Measurements from ENCODE around the gene CACNA2D4.

The CACNA2D4 gene

DNA sequence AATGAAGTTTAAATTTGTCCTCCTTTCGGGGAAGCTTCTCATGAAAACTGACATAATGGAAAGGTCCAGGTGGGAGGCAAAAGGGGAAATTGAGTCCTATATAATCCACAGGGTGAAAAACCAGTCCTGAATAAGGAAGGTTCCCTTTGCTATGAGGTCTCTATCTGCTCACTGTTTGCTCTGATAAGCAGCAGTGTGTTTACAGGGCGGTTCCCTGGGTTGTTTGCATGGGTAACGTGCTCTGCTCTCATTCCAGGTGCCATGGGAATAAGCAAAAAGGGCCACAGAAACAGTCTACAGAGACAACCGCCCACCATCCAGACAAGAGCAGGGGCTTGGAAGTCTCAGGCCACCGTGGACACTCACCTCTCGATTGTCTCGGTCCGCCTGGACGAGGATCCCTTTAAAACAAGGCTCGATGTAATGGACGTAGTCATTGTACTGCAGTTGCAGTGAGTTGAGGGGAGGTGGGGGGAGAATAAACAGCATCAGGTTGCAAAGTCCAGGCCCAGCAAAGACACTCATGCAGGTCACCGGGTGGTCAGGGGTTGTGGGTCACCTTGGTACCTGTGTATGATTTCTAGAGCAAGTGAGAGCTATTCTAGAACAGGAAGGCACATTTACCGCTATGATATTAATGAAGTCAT lies 32.7 kb downstream of the CACNA2D4 start:
- no peak for DNase-seq (ENCODE audit: low spot score)

DNA sequence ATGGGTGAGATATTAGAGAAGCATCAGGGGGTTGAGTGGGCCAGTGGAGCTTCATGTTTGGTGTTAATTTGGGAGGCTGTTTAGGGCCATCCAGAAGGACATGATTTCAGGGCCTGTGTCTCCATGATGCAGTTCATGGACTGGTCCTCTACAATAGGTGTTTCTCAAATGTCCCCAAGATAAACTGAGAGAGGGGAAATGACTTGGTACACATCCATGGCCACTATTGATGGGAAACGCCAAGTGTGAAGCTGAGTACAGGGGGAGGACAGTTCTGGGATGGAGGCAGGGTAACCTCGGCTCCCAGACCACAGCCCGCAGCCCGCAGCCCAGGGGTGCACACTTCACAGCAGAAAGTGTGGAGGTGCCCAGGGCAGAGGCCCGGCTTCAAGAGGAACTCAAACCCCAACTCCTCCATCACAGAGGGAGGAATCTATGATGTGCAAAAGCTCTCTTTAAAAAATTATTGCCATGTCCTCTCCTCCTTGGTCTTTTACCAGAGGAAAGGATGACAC lies 33.3 kb downstream of the CACNA2D4 start:
- no peak for DNase-seq (ENCODE audit: low spot score)

DNA sequence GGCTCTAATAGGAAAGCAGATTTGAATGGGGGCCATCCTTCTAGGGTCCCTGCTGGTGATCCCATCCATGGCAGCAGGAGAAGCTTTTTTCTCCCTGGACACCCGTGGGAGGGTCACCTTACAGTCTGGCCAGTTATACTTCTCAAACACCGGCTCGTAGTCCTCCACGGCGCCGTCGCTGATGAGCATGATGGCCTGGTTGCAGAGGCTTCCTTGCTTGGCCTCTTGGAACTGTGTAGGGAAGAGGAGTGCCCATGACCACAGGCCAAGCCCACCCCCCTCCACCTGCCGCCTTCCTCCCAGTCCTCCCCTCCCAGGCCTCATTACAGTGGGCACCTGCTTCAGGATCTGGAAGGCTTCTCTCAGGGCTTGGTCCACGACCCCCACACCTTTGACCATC lies 33.8 kb downstream of the CACNA2D4 start:
- DNase-seq (ENCODE audit: low spot score): no peak

DNA sequence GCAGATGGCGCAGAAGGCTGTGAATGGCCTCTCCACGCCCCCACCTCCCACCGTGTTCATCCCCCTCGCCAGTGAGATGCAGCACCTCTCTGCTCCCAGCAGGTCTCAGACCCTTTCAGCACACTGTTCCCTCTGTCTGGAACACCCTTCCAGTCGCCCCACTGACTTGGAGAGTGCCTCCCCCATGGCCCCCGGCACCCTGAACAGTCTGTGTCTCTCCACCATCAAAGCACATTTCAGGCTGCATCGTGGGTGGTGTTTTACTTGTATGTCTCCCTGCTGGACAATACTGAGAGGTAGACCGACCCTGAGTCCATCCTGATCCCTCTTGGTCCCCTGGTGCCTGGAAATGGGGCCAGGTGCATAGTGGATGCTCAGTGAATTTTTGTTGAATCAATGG lies 34.9 kb downstream of the CACNA2D4 start:
- no peak for DNase-seq (ENCODE audit: low spot score)

DNA sequence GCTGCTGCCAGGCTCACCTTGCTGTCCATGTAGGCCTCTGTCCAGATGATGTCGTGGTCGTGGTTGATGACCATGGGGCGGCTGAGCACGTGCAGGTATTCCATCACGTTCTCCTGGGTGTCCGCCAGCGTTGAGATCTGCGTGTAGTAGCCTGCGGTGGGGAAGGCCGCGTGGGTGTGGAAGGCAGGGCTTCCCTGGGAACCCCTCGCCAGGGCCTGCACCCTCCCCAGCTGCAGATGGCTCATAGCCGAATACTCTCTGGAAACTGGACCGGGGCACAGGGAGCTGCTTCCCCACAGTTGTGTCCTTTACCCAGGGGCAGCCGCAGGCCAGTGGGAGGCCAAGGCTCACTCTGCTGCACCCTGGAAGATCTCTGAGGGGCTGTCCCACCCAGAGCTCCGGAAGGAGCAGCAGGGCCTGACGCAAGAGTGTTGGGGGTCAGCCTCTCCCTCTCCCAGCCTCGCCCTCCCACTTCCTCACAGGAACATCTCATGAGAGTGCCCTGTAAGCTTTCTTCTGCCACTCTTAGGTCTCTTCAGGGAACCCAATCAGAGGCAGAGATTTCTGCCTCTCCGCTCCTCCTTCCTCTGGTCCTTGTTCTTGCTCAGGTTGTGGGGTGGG lies 35.5 kb downstream of the CACNA2D4 start:
- DNase-seq (ENCODE audit: low spot score): no peak

DNA sequence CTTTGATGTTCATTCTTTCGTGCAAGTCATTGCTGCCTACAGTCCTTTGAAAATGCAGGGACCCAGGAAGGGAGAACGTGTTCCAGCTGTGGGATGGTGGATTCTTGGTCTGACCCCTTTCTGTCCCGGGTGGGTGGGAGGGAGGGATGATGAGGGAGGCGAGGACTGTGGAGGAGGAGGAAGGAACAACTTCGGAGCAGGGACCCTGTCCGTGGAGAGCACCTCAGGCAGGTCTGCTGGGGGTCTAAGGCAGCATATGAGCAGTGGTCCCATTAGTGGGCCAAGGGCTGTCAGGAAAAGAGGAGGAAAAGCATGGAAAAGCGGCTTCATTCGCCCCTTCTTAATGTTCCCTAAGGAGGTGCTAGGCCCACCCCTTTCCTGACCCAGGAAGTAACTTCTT lies 36.0 kb downstream of the CACNA2D4 start:
- no peak for DNase-seq (ENCODE audit: low spot score)

DNA sequence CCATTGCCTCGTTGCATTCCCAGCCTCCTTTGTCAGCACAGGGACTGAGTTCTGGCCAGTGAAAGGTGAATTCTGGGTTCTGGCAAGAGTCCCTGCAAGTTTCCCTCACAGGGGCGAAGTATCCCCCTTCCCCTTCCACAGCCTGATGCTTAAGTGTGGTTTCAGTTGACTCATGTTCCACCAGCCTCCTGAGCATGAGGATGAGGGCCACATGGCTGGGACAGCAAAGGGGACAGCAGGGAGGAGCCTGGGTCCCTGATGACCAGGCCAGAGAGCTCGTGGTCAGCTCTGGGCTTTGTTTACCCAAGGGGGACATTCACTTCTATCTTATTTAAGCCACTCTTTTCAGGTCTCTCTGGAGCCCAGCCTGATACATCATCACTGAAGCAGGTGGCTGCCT lies 36.5 kb downstream of the CACNA2D4 start:
- no peak for DNase-seq (ENCODE audit: low spot score)

DNA sequence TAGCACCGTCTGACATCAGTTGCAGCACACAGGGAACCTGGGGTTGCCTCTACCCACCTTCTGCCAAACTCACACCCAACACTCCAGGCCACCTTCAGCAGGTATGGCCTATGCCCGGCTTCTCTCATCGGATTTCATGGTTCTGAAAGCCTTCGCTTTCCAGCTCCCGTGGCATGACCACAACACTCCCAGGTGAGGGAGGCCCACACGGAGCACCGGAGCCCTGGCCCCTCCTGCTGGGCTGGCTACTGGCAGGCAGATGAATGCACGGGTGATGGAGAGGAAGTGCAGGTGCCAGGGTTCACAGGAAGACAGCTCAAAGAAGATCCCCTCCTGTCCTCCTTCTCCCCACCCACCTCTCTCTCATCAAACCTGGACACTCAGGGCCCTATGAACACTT lies 37.2 kb downstream of the CACNA2D4 start:
- DNase-seq (ENCODE audit: low spot score): no peak

DNA sequence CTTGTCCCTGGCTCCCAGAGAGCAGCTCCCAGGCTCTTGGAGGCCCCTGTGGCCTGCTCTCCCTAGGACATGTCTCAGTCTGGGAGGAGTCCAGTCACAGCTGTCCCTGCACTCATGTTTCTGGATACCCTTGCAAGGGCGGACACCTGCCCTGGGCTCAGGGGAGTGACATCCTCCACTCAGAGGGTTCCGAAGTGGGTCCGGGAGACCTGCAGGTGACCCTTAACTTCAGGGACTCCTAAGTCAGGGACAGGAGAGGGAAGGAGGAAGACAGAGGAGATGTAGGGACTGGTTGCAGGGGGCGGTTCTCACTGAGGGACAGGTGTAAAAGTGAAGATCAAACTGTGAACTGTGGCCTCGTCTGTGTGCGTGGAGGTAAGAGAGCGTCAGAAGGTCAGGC lies 37.6 kb downstream of the CACNA2D4 start:
- no peak for DNase-seq (ENCODE audit: low spot score)

DNA sequence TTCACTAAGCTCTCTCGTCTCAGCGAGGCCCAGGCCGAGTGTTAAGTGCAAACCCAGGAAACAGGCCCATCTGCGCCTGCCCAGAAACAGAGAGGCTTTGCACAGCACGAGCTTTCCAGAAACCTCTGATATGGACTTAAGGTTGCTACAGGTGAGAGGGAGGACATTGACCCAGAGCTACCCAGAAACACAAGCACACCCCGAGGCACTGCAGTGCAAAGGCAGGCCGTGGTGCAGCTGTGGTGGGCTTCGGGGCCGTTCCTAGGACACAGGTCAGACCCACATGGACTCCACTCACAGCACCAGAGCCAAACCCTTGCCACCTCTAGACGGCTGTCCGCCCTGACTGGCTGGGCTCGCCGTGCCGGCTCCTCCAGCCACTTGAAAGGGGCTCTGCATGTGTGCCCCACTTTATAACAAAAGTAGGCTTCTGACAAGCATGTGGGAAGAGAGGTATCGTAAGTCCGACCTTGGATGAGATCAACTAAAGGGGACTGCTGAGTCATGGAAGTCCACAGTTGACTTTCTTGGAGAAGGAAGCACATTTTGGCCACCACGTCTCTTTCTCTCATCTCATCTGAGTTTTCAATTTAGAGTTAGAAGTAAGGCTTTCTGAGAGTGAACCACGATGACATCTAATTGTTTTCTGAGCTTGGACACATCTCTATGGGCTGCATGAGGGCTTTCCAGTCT lies 38.2 kb downstream of the CACNA2D4 start:
- no peak for DNase-seq (ENCODE audit: low spot score)

DNA sequence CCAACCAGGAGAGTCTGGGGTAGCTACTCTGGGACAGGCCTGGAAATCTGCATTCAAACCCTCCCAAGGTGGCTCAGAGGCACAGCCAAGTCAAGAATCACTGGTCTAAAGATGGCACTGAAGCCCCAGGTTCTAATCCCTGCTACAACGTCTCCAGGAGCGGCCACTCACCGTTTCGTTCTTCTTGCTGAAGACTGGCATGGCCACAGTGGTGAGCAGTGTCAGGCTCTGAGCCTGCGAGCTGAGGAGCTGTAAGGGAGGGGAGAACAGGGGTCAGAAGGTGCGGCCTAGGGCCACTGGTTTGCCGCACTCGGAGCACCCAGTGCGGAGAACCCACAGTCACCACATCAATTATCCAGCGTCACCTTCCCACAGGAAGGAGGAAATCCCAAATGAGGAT lies 38.8 kb downstream of the CACNA2D4 start:
- no peak for DNase-seq (ENCODE audit: low spot score)

DNA sequence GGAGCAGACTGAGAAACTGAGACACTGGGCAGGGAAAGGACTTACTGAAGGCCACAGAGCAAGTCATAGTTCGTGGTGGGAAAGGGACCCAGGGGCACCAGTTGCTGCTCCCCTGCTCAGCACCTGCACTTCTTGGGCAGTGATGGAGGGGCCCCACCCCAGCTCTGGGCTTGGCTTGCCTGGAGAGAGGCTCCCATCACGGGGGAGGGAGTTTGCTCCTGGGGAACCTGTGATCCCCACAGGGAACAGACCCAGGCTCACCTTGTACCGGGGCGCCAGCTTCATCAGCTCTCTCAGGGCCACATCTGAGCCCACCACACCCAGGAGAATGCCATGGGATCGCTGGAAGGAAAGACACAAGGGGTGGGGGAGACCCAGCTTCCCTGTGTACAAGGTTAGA lies 39.8 kb downstream of the CACNA2D4 start:
- DNase-seq (ENCODE audit: low spot score): no peak

DNA sequence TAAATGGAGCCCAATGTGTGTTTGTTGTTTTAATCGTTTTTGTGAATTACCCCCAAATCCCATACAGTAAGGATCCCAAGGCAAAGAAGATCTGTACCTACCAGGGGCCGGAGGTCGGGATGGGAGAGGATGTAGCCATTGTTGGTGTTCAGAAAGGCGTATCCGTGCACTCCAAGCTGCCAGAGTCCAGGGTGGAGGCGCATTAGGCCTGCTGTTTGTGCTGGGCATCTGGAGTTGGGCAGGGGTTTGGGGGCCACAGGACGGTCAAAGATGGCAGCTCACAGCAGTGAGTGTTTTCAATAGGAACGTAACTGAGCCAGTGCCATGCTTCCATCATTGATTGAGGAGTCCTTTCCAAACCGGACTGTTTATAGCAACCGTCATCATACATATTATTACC lies 40.2 kb downstream of the CACNA2D4 start:
- DNase-seq (ENCODE audit: low spot score): no peak

DNA sequence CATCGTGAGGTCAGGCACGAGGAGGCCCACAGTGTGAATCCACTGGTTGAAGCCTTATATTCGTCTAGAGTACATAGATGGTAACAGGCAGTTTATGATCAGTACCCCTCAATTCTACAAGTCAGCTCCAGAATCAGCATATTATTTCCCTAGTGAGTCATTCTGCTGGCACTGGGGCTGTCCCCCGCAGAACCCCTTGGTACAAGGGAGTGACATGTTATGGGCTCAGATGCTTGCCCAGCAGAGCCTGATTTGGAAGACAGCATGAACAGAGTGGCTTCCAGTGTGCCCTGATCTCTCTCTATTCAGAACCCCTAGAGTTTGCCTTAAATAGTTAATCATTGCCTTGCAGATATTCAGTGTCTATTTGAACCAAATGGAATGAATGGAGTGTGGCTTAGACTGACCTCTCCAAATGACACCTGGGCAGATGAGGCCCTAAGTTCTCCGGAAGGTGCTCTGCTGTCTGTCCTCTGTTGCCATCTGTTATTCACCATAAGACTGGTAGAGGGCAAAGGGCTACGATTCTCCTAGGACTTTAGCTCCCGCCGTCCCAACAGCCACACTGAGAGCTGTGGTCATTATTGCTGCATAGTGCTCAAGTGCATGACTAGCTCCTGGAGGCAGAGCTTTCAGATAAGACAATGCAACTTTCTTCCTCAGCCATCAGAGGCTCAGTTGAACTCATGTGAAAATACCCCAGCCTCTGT lies 41.1 kb downstream of the CACNA2D4 start:
- no peak for DNase-seq (ENCODE audit: low spot score)

DNA sequence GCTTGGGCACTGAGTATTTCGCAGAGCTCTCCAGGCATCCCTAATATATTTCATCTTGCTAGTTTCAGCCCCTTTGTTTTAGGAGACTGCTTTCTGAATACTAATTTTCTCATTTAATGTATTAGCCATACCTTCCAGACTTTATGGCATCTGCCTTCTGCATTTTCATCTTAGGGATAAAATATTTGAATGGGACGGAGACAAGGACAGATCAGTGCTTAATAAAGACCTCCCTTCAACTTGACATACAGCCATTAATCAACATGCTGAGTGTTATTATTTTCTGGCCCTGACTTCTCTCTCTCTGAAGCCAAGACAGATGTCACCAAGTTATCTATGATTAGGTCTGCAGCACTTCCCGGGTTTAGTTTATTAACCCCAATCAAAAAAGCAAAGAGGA lies 42.4 kb downstream of the CACNA2D4 start:
- DNase-seq (ENCODE audit: low spot score): no peak

DNA sequence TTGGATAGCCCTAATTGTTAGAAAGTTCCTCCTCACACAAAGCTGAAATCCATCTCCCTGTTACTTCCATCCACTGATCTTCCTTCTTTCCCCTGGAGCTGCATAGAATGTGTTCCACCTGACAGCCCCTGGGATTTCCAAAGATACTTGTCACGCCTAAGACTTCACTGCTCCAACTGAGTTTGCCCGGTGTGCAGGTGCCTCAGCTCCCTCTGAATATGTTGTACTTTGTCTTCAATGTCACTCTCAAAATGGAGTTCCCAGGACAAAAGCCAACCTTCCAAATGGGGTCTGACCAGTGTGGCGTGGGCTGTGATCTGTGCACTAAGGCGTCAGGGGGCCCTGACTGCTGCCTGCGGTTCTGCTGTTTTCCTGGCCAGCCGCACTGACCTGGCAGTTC lies 42.8 kb downstream of the CACNA2D4 start:
- no peak for DNase-seq (ENCODE audit: low spot score)

DNA sequence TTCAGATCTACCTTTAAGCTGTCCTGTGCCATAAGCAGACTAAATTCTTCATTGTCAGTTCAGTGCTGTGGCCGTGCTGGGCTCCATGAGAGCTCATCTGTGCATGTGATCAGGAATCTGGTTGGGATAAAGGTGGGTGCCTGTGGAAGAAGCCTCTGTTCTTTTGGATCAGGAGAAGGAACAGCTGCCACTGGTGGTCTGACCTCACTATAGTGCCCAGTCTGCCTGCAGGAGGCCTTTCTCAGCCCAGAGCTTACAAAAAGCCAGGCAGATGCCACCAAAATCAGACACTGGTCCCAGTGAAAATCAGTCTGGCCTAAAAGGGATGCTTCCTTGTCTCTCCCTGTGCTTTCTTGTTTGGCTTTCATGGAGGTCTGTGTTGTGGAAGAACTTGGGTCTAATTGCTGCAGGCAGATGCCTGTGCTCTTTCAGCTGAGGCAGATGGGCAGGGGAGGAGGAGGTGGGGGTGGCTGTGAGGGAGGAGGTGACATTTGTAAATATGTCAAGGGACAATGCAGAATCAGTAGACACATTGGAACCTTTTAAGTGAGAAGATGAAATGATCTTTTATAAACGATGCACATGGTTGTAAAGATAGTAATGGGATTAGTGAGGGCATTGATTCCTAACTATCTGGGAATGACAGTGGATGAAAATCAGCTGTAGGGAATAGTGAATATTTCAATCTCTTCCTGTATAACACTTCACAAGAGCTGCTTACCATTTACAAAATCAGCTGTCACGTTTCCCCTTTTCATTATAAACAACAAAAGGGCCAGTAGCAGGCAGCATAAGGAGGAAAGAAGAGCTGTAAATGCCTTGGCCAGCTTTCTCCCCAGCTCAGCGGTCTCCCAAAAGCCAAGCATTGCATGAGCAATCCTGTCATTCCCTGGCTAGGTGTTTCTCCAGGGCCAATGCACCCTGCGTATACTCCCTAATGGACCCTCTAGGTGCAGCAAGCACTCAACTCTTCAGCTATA lies 44.6 kb downstream of the CACNA2D4 start:
- no peak for DNase-seq (ENCODE audit: low spot score)

DNA sequence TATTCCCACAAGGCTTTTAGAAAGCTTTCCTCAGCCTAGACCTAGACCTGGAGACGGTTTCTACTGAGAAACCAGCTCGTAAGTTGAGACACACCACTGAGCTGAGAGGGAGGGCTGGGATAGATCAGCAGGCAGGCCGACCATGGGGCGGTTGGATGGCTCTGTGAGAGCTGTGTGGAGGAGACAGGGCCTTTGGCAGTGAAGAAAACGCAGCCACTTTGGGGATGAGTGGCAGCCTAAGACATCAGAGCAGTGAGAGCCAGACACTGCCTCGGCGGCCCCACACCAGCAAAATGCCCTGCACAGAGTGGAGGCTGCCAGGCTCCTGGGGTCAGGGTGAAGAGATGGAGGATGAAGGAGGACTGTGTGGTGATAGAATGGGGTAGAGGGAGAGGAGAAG lies 46.0 kb downstream of the CACNA2D4 start:
- DNase-seq (ENCODE audit: low spot score): no peak

DNA sequence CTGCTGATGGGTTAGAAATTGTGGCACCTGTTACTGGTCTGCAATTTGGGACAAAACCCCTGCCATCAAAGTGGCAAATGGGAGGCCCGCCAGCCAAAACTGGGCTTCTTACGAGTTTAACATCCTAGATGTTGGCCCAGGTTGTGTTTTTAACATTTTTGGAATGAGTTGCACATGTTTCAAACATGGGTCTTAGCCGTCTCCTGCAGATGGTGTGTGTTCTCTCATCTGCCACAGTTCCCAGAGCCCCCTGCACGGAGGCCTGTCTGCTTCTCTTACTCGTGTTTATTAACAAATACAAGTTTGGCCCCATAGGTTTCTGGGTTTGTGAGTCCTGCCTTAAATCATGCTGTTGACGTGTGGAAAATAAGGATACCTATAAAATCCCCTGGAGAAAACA lies 46.5 kb downstream of the CACNA2D4 start:
- DNase-seq (ENCODE audit: low spot score): no peak

DNA sequence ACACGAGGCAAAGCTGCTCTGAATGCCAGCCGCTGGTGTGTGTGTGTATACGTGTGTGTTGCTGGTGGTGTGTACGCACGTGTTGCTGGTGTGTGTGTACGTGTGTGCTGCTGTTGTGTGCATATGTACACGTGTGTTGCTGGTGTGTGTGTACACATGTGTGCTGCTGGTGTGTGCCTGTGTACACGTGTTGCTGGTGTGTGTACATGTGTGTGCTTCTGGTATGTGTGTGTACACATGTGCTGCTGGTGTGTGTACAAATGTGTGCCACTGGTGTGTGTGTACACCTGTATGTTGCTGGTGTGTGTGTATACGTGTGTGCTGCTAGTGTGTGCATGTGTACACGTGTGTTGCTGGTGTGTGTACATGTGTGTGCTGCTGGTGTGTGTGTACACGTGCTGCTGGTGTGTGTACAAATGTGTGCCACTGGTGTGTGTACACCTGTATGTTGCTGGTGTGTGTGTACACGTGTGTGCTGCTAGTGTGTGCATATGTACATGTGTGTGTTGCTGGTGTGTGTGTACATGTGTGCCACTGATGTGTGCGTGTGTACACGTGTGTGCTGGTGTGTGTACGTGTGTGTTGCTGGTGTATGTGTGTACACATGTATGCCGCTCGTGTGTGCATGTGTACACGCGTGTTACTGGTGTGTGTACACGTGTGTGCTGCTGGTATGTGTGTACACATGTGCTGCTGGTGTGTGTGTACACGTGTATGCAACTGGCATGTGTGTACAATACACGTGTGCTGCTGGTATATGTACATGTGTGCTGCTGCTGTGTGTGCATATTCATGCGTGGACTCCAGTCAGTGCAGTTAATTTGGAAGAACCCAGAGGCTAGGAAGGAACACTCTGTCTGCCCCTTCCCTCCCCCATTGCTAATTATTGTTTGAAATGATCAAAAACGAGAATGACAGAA lies 47.2 kb downstream of the CACNA2D4 start:
- DNase-seq (ENCODE audit: low spot score): no peak

DNA sequence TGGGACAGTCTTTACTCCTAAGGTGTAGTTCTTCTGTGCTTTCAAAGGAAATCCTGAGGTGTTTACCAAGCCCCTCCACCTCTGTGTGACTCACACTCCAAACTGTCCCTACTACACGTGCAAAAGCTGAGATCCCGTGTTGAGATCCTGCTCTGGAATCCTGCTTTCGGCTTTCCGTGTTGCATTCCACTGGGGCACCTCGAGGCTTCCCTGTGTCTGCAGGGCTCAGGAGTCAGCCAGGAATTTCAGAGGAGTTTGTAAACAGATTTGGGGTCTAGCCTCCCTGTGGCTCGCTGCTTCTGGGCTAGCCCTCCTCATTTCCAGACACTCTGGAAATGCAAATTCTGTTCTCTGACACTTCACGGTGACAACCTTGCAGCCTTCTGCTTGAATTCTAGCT lies 48.4 kb downstream of the CACNA2D4 start:
- DNase-seq (ENCODE audit: low spot score): no peak
